ENCODE results near the gene UTP25. TPM values are rescaled to one million over a fixed set of nuclear protein-coding genes. Genes with fewer than 3 reads are reported as not detected.

The UTP25 gene
- polyA plus RNA-seq, 3 donors from 2014 or later = 2.6 to 3.7 (median 3.2) TPM

GRCh38 chr1:209858561-209859103 is 30.9 kb downstream of the UTP25 start:
- no peak for DNase-seq
- no peaks in the 10 kb centered on the region for H3K4me1 Mint-ChIP-seq
- H3K9me3 Mint-ChIP-seq = no peaks in the 10 kb centered on the region
- peaks cover 8 to 10% (median 9%) of the 10 kb centered on the region in 3 donors for H3K36me3 Mint-ChIP-seq
- H3K27ac Mint-ChIP-seq = no peak overlapping the region
- H3K4me3 Mint-ChIP-seq = no peak overlapping the region
- H3K27me3 Mint-ChIP-seq (ENCODE audit: low read depth in 3 of 3) = peaks cover 0 to 3% (median 2%) of the 10 kb centered on the region in 3 donors

GRCh38 chr1:209860293-209860881 is 32.6 kb downstream of the UTP25 start:
- Mint-ChIP-seq H3K4me1 (no peaks in the 10 kb centered on the region), H3K27ac (no peak overlapping the region), H3K4me3 (no peak overlapping the region), H3K9me3 (no peaks in the 10 kb centered on the region), H3K36me3 (no peaks in the 10 kb centered on the region), H3K27me3 (ENCODE audit: low read depth in 3 of 3) (peaks cover 1 to 3% (median 2%) of the 10 kb centered on the region in 3 donors)
- DNase-seq = peak; percentile 30 to 44 (median 41)

- H3K4me1 Mint-ChIP-seq = no peaks in the 10 kb centered on the region
- H3K9me3 Mint-ChIP-seq = no peaks in the 10 kb centered on the region
- no peak overlapping the region for H3K27ac Mint-ChIP-seq
Measured at GRCh38 chr1:209861242-209861641, 33.5 kb downstream of the UTP25 start.

GRCh38 chr1:209862391-209863356 is 34.9 kb downstream of the UTP25 start:
- H3K4me3 Mint-ChIP-seq = no peak overlapping the region
- H3K27me3 Mint-ChIP-seq (ENCODE audit: low read depth in 3 of 3) = peaks cover 3 to 7% (median 5%) of the 10 kb centered on the region in 3 donors
- no peaks in the 10 kb centered on the region for H3K36me3 Mint-ChIP-seq
- no peaks in the 10 kb centered on the region for H3K4me1 Mint-ChIP-seq
- no peak overlapping the region for H3K27ac Mint-ChIP-seq
- no peak for DNase-seq
- peaks cover 0 to 10% (median 6%) of the 10 kb centered on the region in 6 donors for H3K9me3 Mint-ChIP-seq

More at GRCh38 chr1:209861242-209861641, 33.5 kb downstream of the UTP25 start:
- no peaks in the 10 kb centered on the region for H3K36me3 Mint-ChIP-seq
- no peak overlapping the region for H3K4me3 Mint-ChIP-seq
- H3K27me3 Mint-ChIP-seq (ENCODE audit: low read depth in 3 of 3) = peaks cover 1 to 3% (median 2%) of the 10 kb centered on the region in 3 donors
- no peak for DNase-seq

GRCh38 chr1:209863766-209864485 is 36.2 kb downstream of the UTP25 start:
- H3K4me3 Mint-ChIP-seq = no peak overlapping the region
- H3K27me3 Mint-ChIP-seq (ENCODE audit: low read depth in 3 of 3) = peaks cover 5 to 10% (median 6%) of the 10 kb centered on the region in 3 donors
- no peaks in the 10 kb centered on the region for H3K36me3 Mint-ChIP-seq
- no peak for DNase-seq
- no peaks in the 10 kb centered on the region for H3K4me1 Mint-ChIP-seq
- peaks cover 2 to 17% (median 6%) of the 10 kb centered on the region in 6 donors for H3K9me3 Mint-ChIP-seq
- no peak overlapping the region for H3K27ac Mint-ChIP-seq

- no peak overlapping the region for H3K4me3 Mint-ChIP-seq
- no peaks in the 10 kb centered on the region for H3K36me3 Mint-ChIP-seq
- H3K27me3 Mint-ChIP-seq (ENCODE audit: low read depth in 3 of 3) = peaks cover 9 to 15% (median 10%) of the 10 kb centered on the region in 3 donors
- peaks cover 3 to 17% (median 6%) of the 10 kb centered on the region in 6 donors for H3K9me3 Mint-ChIP-seq
- DNase-seq = no peak
- H3K27ac Mint-ChIP-seq = no peak overlapping the region
- H3K4me1 Mint-ChIP-seq = no peaks in the 10 kb centered on the region
Measured at GRCh38 chr1:209866201-209866600, 38.4 kb downstream of the UTP25 start.

- Mint-ChIP-seq H3K4me1 (no peaks in the 10 kb centered on the region), H3K4me3 (no peak overlapping the region), H3K9me3 (peaks cover 3 to 17% (median 6%) of the 10 kb centered on the region in 6 donors), H3K27me3 (ENCODE audit: low read depth in 3 of 3) (peaks cover 7 to 12% (median 9%) of the 10 kb centered on the region in 3 donors), H3K36me3 (no peaks in the 10 kb centered on the region), H3K27ac (no peak overlapping the region)
- DNase-seq = no peak
Measured at GRCh38 chr1:209869291-209870149, 41.7 kb downstream of the UTP25 start.

- Mint-ChIP-seq H3K36me3 (no peaks in the 10 kb centered on the region), H3K9me3 (peaks cover 3 to 17% (median 6%) of the 10 kb centered on the region in 6 donors), H3K4me1 (no peaks in the 10 kb centered on the region), H3K27ac (no peak overlapping the region), H3K4me3 (no peak overlapping the region), H3K27me3 (ENCODE audit: low read depth in 3 of 3) (peaks cover 7 to 12% (median 9%) of the 10 kb centered on the region in 3 donors)
- no peak for DNase-seq
Measured at GRCh38 chr1:209870151-209870831, 42.5 kb downstream of the UTP25 start.

GRCh38 chr1:209871006-209871405 is 43.2 kb downstream of the UTP25 start:
- no peak overlapping the region for H3K4me3 Mint-ChIP-seq
- DNase-seq = no peak
- peaks cover 8 to 12% (median 9%) of the 10 kb centered on the region in 3 donors for H3K27me3 Mint-ChIP-seq (ENCODE audit: low read depth in 3 of 3)
- H3K36me3 Mint-ChIP-seq = no peaks in the 10 kb centered on the region
- H3K4me1 Mint-ChIP-seq = no peaks in the 10 kb centered on the region
- no peak overlapping the region for H3K27ac Mint-ChIP-seq
- peaks cover 3 to 17% (median 6%) of the 10 kb centered on the region in 6 donors for H3K9me3 Mint-ChIP-seq

GRCh38 chr1:209871430-209871829 is 43.7 kb downstream of the UTP25 start:
- Mint-ChIP-seq H3K9me3 (peaks cover 3 to 17% (median 5%) of the 10 kb centered on the region in 6 donors), H3K27me3 (ENCODE audit: low read depth in 3 of 3) (peaks cover 9 to 12% (median 9%) of the 10 kb centered on the region in 3 donors), H3K36me3 (no peaks in the 10 kb centered on the region), H3K27ac (no peak overlapping the region), H3K4me3 (no peak overlapping the region), H3K4me1 (no peaks in the 10 kb centered on the region)
- no peak for DNase-seq

GRCh38 chr1:209873067-209873799 is 45.5 kb downstream of the UTP25 start:
- peaks cover 0 to 2% (median 0%) of the 10 kb centered on the region in 6 donors for H3K9me3 Mint-ChIP-seq
- no peak overlapping the region for H3K27ac Mint-ChIP-seq

GRCh38 chr1:209875515-209875914 is 47.7 kb downstream of the UTP25 start:
- Mint-ChIP-seq H3K27ac (no peak overlapping the region), H3K4me3 (no peak overlapping the region), H3K36me3 (no peaks in the 10 kb centered on the region), H3K9me3 (no peaks in the 10 kb centered on the region), H3K27me3 (ENCODE audit: low read depth in 3 of 3) (peaks cover 0 to 7% (median 4%) of the 10 kb centered on the region in 3 donors), H3K4me1 (no peaks in the 10 kb centered on the region)
- no peak for DNase-seq

More at GRCh38 chr1:209873067-209873799, 45.5 kb downstream of the UTP25 start:
- Mint-ChIP-seq H3K4me3 (no peak overlapping the region), H3K36me3 (no peaks in the 10 kb centered on the region), H3K27me3 (ENCODE audit: low read depth in 3 of 3) (peaks cover 5 to 9% (median 5%) of the 10 kb centered on the region in 3 donors), H3K4me1 (no peaks in the 10 kb centered on the region)
- no peak for DNase-seq
